Endodermal cell (in vitro differentiated cells): ENCODE results near the gene TBX5. TPM values are rescaled to one million over a fixed set of nuclear protein-coding genes. Genes with fewer than 3 reads are reported as not detected.

Source experiments
- DNase-seq: peaks from one replicate; pipeline ENCODE4 v3.0.0-alpha.2; 2017
- H3K27ac ChIP-seq: 2 replicates; pipeline ENCODE4 v1.5.1; 2013; ENCODE audit warnings: mild to moderate bottlenecking, low read depth, low read length, moderate library complexity
- H3K27me3 ChIP-seq: 2 replicates; pipeline ENCODE4 v1.6.1; 2013; ENCODE audit warnings: mild to moderate bottlenecking, low read length, moderate library complexity; ENCODE audit not compliant: insufficient read depth, control insufficient read depth, poor library complexity, severe bottlenecking
- H3K36me3 ChIP-seq: 2 replicates; pipeline ENCODE4 v1.7.0; 2013; ENCODE audit warnings: mild to moderate bottlenecking, low read length, moderate library complexity; ENCODE audit not compliant: control insufficient read depth, insufficient read depth
- H3K4me1 ChIP-seq: one replicate; pipeline ENCODE4 v1.7.0; 2013; ENCODE audit warnings: low read length; ENCODE audit not compliant: control insufficient read depth, insufficient read depth
- H3K4me3 ChIP-seq: 2 replicates; pipeline ENCODE4 v1.5.1; 2013; ENCODE audit warnings: mild to moderate bottlenecking, low read length, moderate library complexity
- H3K9ac ChIP-seq: 2 replicates; pipeline ENCODE4 v1.6.1; 2013; ENCODE audit warnings: mild to moderate bottlenecking, low read length, moderate library complexity; ENCODE audit not compliant: poor library complexity, severe bottlenecking; ENCODE audit errors: extremely low read depth
- H3K9me3 ChIP-seq: 2 replicates; pipeline ENCODE4 v1.6.1; 2013; ENCODE audit warnings: mild to moderate bottlenecking, low read length, moderate library complexity; ENCODE audit not compliant: control insufficient read depth
- H3K27ac Mint-ChIP-seq: 2 replicates; pipeline ENCODE4 v1.8.0; 2020; ENCODE audit warnings: mixed read lengths
- H3K27me3 Mint-ChIP-seq: 2 replicates; pipeline ENCODE4 v1.8.0; 2021; ENCODE audit warnings: mild to moderate bottlenecking, mixed read lengths; ENCODE audit not compliant: insufficient read depth
- H3K36me3 Mint-ChIP-seq: 2 replicates; pipeline ENCODE4 v1.8.0; 2020; ENCODE audit warnings: low read depth, mixed read lengths
- H3K4me1 Mint-ChIP-seq: 2 replicates; pipeline ENCODE4 v1.8.0; 2020; ENCODE audit warnings: mixed read lengths
- H3K4me3 Mint-ChIP-seq: 2 replicates; pipeline ENCODE4 v1.8.0; 2020; ENCODE audit warnings: mild to moderate bottlenecking, moderate library complexity, mixed read lengths
- H3K9me3 Mint-ChIP-seq: 2 replicates; pipeline ENCODE4 v1.8.0; 2020; ENCODE audit warnings: mild to moderate bottlenecking, mixed read lengths
- WGBS, 2 experiments: methylation state at CpG; one replicate each; pipeline versions ENCODE4 v1.1.5 to v1.1.7; 2013; ENCODE audit warnings: missing lambda C conversion rate in 2 of 2, mixed read lengths in 1 of 2; ENCODE audit not compliant: insufficient coverage in 1 of 2, insufficient read length in 1 of 2; 5-methylcytosine and 5-hydroxymethylcytosine counted together
- total RNA-seq, 2 donors: library from RNA; stranded (reverse); fragmentation: NEBNext Ultra II Directional in 1 of 2; extraction: Animal tissue kit (Norgen Biotek cat#: 25700) in 1 of 2; gene quantifications; 2 replicates in 1 of 2; 3 replicates in 1 of 2; pipeline ENCODE4 v1.2.1, GENCODE V29; 2021
- TF ChIP-seq, protein P1 (sequence below): fragments of 200-600 bp; sonication (generic); conservative IDR thresholded peaks from 2 replicates; pipeline ENCODE4 v1.5.0; 2021; ENCODE audit warnings: antibody characterized with exemption, mild to moderate bottlenecking

Gene TBX5
- total RNA-seq, 2 donors from 2014 or later: not detected

DNA sequence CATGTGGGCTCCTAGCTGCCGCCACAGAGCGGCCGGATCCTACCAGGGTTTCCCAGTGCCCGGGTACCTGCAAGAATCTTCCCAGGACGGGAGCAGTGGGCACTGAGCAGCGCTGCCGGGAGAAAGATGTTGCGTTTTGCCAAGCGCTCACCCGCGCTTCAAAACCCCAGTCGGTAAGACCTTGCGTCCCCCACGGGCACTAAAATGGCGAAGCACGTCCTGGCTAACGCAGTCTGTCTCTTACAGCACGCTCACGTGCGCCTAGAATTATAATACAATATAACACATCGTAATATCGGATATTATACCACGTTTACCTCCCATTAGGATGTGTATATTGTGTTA is 35.1 kb upstream of the TBX5 start:
- no peaks in the 10 kb centered on the region for H3K36me3 Mint-ChIP-seq
- H3K4me3 ChIP-seq: no peak overlapping the region

DNA sequence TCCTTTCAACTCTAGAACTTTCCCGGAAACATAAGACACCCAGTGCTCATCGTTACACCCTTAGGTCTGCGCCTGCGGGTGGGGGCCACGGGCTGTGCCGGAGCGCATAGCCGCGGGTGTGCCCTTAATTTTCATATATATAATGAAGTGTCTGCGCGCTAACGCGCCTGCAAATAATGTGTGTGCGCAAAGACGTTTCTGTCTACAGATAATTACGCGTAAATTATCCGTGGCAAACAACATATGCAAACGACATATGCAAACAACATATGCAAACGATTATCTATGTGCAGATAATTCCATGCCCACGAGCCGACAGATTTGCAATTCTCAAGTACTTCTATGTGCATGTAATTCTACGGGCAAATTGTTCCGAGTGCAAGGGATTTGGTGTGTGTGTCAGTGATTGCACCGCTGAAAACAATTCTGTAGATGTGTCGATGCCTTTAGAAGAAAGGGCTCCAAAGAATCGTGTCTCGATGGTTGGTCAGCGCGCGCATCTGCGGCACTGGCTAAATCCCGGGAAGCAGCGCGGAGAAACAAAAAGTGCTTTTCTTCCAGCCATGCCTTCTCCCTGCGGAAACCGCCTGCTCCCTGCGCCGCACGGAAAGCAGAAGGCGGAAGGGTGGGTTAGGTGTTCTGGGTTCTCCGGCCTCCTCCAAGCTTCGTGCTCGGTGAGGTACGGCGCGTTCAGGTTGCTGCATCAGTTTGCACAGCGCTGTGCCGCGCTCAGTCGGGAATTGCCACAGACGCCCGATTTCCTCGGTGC is 34.5 kb upstream of the TBX5 start:
- peak; percentile 85 for DNase-seq

More for the DNA sequence above, 35.1 kb upstream of the TBX5 start:
- no peak overlapping the region for H3K4me3 Mint-ChIP-seq
- H3K27ac Mint-ChIP-seq: no peak overlapping the region
- DNase-seq: no peak
- 3 to 4% methylated on average over 8 to 22 of the region's 23 CpGs for WGBS, 2 experiments
- peaks cover 10% of the 10 kb centered on the region for H3K9me3 Mint-ChIP-seq
- Histone ChIP-seq H3K9ac (no peak overlapping the region), H3K27me3 (peaks cover 100% of the 10 kb centered on the region), H3K36me3 (no peaks in the 10 kb centered on the region), H3K27ac (no peak overlapping the region), H3K9me3 (peaks cover 5% of the 10 kb centered on the region), H3K4me1 (peaks cover 3% of the 10 kb centered on the region)
- peaks cover 100% of the 10 kb centered on the region for H3K27me3 Mint-ChIP-seq
- H3K4me1 Mint-ChIP-seq: peaks cover 15% of the 10 kb centered on the region
- TF ChIP-seq, protein P1, sequence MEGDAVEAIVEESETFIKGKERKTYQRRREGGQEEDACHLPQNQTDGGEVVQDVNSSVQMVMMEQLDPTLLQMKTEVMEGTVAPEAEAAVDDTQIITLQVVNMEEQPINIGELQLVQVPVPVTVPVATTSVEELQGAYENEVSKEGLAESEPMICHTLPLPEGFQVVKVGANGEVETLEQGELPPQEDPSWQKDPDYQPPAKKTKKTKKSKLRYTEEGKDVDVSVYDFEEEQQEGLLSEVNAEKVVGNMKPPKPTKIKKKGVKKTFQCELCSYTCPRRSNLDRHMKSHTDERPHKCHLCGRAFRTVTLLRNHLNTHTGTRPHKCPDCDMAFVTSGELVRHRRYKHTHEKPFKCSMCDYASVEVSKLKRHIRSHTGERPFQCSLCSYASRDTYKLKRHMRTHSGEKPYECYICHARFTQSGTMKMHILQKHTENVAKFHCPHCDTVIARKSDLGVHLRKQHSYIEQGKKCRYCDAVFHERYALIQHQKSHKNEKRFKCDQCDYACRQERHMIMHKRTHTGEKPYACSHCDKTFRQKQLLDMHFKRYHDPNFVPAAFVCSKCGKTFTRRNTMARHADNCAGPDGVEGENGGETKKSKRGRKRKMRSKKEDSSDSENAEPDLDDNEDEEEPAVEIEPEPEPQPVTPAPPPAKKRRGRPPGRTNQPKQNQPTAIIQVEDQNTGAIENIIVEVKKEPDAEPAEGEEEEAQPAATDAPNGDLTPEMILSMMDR: no peak

DNA sequence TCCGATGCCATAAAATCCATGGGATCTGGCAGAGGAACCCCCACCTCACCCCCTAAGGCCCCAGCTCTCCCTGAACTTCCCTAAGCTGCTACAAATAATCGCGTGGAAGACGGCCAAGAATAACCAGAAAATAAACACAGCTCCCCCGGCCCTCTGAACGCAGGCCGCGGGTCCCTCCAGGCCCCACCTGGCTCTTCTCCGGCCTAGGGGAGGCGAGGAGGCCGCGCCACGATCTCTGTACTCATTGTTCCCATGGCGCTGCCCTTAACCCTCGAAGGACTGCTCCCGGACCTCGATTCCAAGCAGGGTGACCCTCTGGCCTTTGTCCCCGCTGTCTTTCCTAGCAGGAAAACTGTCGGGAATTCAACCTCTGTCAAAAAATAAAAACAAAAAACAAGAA is 33.9 kb upstream of the TBX5 start:
- no peak overlapping the region for H3K27ac ChIP-seq
- Mint-ChIP-seq H3K27ac (no peak overlapping the region), H3K9me3 (peaks cover 10% of the 10 kb centered on the region), H3K36me3 (no peaks in the 10 kb centered on the region), H3K4me3 (no peak overlapping the region), H3K4me1 (peaks cover 12% of the 10 kb centered on the region), H3K27me3 (peaks cover 99% of the 10 kb centered on the region)
- H3K9ac ChIP-seq: no peak overlapping the region
- peaks cover 100% of the 10 kb centered on the region for H3K27me3 ChIP-seq
- TF ChIP-seq, protein P1: no peak
- peaks cover 3% of the 10 kb centered on the region for H3K4me1 ChIP-seq
- no peaks in the 10 kb centered on the region for H3K36me3 ChIP-seq
- 4% methylated on average over 10 to 19 of the region's 19 CpGs for WGBS, 2 experiments
- no peak overlapping the region for H3K4me3 ChIP-seq
- H3K9me3 ChIP-seq: peaks cover 5% of the 10 kb centered on the region
- peak; percentile 72 for DNase-seq

More for the DNA sequence above, 34.5 kb upstream of the TBX5 start:
- H3K9ac ChIP-seq: no peak overlapping the region
- Mint-ChIP-seq H3K36me3 (no peaks in the 10 kb centered on the region), H3K27ac (no peak overlapping the region), H3K4me3 (no peak overlapping the region), H3K27me3 (peaks cover 99% of the 10 kb centered on the region), H3K4me1 (peaks cover 15% of the 10 kb centered on the region), H3K9me3 (peaks cover 10% of the 10 kb centered on the region)
- WGBS, 2 experiments: 2 to 4% methylated on average over 23 to 54 of the region's 54 CpGs
- H3K4me1 ChIP-seq: peaks cover 3% of the 10 kb centered on the region
- TF ChIP-seq, protein P1: no peak
- peaks cover 5% of the 10 kb centered on the region for H3K9me3 ChIP-seq
- no peak overlapping the region for H3K4me3 ChIP-seq
- H3K27ac ChIP-seq: no peak overlapping the region
- peaks cover 100% of the 10 kb centered on the region for H3K27me3 ChIP-seq
- H3K36me3 ChIP-seq: no peaks in the 10 kb centered on the region
